OCI-LY3 (cell line): ENCODE results near the gene SPON1.

ENCODE experiments used
- CTCF ChIP-seq: fragments of 200-600, 300-600 bp; sonication (generic); IDR thresholded peaks from 2 replicates; pipeline ENCODE4 v1.5.1; 2014; ENCODE audit warnings: antibody characterized with exemption, low read length, low read depth
- EZH2phosphoT487 ChIP-seq: fragments of 200-600 bp; shearing (Covaris generic); IDR thresholded peaks from 2 replicates; pipeline ENCODE4 v1.6.1; 2018; ENCODE audit warnings: antibody characterized with exemption, mixed run types, low read depth

- TF ChIP-seq CTCF (no peak), EZH2phosphoT487 (no peak)
These were observed 240.0 kb downstream of the SPON1 start for GRCh38 chr11:14202251-14203196.
